ENCODE measurements around the gene MRPL18.
"Not testable (repeated sequence)": the region's sequence is repeated elsewhere in the genome, so short reads cannot be mapped to it uniquely, and the experiment has no call there.

Gene MRPL18

DNA sequence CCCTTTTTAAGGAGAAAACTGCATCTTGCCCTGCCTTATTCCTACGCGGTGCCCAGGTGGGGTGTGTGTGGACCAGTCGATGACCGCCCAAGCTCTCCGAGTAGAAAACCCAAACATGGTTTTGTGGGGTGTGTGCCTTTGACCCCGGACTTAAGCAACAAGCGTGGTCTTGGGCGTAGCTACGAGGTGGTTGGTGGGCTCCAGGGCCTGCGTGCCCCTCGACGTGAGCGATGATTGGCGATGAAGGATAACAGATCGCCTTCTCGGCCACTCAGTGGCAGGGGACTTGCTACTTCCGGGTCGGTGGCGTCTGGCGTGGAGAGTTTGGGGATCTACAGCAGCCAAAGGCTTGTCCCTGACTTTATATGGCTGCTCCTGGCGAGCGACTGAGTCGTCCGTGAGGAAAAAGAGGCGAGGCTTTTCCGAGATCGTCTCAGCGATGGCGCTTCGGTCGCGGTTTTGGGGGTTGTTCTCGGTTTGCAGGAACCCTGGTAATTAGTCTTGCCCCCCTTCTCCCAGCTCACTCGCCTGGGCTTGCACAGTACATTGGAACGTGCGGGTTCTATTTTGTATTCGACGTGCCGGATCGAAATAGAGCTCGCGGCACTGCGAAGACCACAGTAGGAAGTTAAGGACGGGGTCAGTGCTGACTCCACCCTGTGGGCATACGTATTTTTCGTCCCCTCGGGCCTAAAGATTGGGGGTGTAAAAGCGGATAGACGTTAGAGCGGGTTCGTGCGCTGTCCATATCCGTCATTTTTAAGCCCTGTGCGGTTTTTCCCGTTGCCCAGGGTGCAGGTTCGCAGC, at the start of gene MRPL18:
MRPL18 (plus strand) TSS at position 319 of the 807 bp plus-strand sequence; CDS start at position 440, 121 bp downstream.
- TF ChIP-seq POLR2A (IDR thresholded peaks at IDR 0.05; ENCODE audit: low read depth, low read length): no peak
- DNase-seq (ENCODE audit: insufficient read length, low spot score) (peak; percentile 70), FAIRE-seq (peak; percentile 73)

DNA sequence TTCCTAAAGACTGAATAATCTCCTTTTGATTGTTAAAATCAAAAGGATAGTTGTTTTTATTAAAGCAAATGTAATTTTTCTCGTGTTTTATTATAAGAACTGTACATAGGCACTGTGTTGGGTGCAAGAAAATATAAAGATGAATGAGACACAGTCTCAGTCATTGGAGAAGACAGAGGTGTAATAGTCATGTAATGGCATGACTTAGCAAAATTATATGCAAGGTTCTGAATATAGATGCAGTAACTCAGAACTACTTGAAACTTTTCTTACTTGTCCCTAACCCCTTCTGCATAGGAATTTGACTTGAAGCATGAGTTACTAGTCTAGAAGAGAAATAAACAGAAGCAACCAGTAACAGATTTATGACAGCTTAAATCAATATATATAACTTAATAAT, 48.1 kb upstream of the MRPL18 start:
- no peak for TF ChIP-seq POLR2A (IDR thresholded peaks at IDR 0.05; ENCODE audit: low read depth, low read length)
- FAIRE-seq: no peak
- DNase-seq (ENCODE audit: insufficient read length, low spot score): no peak

DNA sequence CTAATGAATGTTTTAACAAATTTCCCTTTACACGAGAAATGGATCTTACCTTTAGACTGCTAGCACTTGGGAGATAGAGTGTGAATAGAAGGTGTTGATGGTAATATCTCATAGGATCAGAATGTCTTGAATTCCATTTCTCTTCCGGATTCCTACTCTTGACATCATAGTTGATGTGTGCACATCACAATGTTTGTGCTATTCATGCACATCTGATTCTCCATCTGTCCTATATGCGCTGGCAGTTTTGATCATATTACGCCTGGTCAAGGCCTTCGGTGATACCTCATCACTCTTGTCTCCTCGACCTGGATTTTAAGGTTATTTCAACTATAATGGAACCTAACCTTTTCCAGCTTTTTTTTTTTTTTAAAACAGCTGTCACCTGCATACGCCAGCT, 45.2 kb upstream of the MRPL18 start:
- TF ChIP-seq POLR2A (IDR thresholded peaks at IDR 0.05; ENCODE audit: low read depth, low read length): no peak
- FAIRE-seq: no peak
- DNase-seq (ENCODE audit: insufficient read length, low spot score): no peak

DNA sequence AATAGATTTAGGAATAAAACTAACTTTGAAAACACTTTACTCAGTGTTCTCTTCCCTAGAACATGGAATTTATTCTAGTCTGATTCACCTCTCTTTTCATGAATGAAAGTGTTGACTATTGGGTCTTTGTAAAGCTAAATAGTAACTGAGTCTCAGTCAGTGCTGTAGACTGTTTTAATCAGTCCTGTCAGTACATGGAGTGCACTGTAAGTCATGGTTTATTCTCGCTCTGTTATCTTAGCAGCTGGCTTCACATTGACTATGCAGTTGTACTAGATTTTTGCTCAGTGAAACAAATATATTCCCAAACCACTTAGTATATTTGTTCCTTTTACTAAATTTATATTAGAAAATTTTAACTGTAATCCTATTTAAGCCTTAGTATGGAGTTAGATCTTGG, 43.5 kb upstream of the MRPL18 start:
- no peak for TF ChIP-seq POLR2A (IDR thresholded peaks at IDR 0.05; ENCODE audit: low read depth, low read length)
- DNase-seq (ENCODE audit: insufficient read length, low spot score) (no peak), FAIRE-seq (no peak)

DNA sequence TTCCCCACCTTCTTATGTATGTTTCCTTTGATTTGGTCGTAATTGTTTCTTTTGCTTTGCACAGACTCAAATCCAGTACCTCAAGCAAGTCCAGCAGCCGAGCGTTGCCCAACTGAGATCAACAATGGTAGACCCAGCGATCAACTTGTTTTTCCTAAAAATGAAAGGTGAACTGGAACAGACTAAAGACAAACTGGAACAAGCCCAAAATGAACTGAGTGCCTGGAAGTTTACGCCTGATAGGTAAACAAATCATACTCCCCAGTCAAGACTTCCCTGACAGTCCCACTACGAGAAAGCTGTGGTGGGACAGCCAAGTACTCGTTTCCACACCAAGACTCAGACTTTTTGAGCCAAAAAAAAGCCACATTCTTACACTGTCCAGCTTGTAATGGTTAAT, 42.1 kb upstream of the MRPL18 start:
- DNase-seq (ENCODE audit: insufficient read length, low spot score); FAIRE-seq: not testable (repeated sequence)

DNA sequence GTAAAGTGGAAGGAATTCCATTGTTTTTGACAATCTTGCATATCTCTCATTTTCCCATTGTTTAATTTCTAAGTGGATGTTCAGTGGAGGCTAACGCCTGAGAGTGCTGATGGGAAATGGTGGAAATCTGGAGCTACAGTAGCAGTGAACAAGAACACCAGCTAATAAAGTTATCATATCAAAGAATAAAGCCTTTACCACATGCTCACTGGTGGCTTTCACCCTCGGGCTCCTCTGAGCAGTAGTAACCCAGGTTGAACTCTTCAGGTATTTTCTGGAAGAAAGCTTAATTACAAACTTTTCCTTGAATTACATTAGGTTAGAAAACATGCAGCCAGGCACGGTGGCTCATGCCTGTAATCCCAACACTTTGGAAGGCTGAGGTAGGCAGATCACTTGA, 38.8 kb upstream of the MRPL18 start:
- FAIRE-seq (no peak), DNase-seq (ENCODE audit: insufficient read length, low spot score) (no peak)
- no peak for TF ChIP-seq POLR2A (IDR thresholded peaks at IDR 0.05; ENCODE audit: low read depth, low read length)

DNA sequence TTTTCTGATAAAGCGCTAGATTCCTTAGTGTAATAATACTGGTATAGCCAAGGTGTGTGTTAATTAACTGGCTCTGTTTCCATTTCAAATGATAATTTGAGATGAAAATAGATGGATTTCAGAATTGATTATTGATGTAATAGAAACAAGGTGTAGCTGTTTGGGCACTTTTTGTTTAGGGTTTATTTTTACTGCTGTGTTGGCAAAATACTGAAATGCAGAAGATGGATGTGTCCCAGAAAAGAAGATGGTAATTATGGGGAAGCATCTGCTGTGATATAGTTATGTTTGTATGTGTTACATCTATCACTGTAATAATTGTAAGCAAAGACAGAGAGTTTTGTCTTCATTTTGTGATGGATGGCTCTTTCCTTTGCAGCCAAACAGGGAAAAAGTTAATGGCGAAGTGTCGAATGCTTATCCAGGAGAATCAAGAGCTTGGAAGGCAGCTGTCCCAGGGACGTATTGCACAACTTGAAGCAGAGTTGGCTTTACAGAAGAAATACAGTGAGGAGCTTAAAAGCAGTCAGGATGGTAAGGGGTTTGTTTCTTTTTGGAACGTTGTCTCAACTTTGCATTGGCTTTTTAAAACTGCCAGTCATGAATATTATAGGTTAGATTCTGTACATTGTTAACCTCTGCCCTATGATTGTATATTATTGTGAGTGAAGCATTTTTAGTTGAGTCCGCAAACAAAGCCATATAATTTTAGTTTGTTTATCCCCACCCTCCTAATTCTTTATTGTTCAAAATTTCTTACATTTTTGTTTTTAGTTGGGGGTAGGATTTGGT, 37.0 kb upstream of the MRPL18 start:
- no peak for FAIRE-seq
- no peak for TF ChIP-seq POLR2A (IDR thresholded peaks at IDR 0.05; ENCODE audit: low read depth, low read length)
- no peak for DNase-seq (ENCODE audit: insufficient read length, low spot score)

DNA sequence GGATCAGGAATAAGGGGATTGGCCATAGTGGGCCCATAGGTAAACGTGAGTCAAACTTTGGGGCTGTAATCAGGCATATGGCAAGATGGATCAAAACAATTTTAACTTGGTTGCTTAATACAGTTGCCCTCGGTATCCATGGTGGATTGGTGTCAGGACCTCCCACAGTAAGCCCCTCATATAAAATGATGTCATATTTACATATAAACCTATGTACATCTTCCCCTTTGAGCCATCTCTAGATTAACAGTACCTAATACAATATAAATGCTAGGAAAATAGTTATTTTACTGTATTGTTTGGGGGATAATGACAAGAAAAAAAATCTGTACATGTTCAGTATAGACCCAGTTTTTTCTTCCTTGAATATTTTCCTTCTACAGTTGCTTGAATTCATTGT, 35.9 kb upstream of the MRPL18 start:
- DNase-seq (ENCODE audit: insufficient read length, low spot score): no peak
- TF ChIP-seq POLR2A (IDR thresholded peaks at IDR 0.05; ENCODE audit: low read depth, low read length): no peak
- FAIRE-seq: no peak

DNA sequence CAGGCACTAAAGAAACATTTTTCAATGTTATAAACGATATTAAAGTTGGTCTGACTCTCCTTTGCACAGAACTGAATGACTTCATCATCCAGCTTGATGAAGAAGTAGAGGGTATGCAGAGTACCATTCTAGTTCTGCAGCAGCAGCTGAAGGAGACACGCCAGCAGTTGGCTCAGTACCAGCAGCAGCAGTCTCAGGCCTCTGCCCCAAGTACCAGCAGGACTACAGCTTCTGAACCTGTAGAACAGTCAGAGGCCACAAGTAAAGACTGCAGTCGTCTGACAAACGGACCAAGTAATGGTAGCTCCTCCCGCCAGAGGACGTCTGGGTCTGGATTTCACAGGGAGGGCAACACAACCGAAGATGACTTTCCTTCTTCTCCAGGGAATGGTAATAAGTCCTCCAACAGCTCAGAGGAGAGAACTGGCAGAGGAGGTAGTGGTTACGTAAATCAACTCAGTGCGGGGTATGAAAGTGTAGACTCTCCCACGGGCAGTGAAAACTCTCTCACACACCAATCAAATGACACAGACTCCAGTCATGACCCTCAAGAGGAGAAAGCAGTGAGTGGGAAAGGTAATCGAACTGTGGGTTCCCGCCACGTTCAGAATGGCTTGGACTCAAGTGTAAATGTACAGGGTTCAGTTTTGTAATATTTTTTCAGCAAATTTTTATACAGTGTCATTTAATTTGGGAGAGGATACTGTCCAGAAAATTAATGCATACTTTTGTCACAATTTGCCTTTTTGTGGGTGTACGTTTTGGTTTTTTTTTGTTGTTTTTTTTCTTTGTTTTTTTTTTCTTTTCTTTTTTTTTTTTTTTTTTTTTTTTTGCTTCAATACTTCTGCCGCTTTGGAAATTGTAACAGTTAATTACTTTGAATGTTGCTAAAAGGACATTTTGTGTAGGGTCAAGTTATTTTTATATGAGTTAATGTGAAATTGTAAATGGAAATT, 35.0 kb upstream of the MRPL18 start:
- FAIRE-seq: no peak
- no peak for TF ChIP-seq POLR2A (IDR thresholded peaks at IDR 0.05; ENCODE audit: low read depth, low read length)
- no peak for DNase-seq (ENCODE audit: insufficient read length, low spot score)

DNA sequence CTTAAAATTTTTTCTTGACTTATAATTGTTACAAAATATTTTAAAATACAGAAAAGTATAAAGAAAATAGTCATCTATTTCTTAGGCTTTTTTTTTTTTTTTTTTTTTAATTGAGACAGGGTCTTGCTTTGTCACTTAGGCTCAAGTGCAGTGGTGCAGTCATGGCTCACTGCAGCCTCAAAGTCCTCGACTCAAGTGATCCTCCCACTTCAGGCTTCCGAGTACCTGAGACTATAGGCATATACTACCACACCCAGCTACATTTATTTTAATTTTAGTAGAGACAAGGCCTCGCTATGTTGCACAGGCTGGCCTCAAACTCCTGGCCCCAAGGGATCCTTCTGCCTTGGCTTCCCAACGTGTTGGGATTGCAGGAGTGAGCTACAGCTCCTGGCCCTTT, 33.8 kb upstream of the MRPL18 start:
- no peak for TF ChIP-seq POLR2A (IDR thresholded peaks at IDR 0.05; ENCODE audit: low read depth, low read length)
- FAIRE-seq: no peak
- no peak for DNase-seq (ENCODE audit: insufficient read length, low spot score)

DNA sequence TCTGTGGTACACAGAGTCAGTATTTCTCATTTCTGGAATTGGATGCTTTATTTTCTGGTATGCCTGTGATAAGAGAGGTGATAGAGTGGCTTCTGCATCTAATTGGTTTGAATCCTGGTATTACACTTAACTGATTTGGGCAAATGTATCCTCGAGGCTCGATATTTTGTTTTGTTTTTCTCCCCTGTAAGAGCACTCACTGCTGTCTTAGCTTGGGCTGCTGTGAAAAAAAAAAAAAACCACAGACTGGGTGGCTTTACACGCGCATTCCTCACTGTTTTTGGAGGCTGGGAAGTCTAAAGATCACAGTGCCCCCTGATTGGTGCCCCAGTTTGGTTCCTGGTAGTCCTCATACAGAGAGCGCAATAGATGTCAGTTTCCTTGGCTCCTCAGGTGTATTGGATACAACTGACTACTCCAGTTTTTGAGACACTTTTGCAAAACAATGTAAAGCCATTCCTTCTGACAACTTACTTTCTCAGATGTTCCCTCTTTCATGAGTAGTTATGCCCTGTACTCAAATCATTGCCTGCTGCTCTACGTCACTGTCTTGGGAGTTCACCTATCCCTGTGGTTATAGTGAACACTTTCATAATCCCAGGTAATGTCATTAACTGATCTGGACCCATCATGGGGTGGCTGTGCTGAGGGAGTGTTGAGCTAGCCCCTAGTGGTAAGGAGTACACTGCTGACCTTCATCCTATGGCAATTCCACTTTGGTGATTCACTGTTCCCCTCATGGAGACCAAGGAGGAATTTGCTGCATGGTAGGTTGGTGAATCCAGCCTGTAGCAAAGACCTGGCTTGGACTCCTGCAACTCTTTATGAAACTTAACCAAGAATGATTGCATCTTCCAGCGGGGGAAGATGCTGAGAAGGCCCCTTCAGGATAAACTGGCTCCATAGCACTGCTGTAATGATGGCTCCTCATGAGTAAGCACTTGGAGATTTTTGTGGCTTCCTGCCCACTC, 32.0 kb upstream of the MRPL18 start:
- no peak for FAIRE-seq
- DNase-seq (ENCODE audit: insufficient read length, low spot score): peak; percentile 29
- TF ChIP-seq POLR2A (IDR thresholded peaks at IDR 0.05; ENCODE audit: low read depth, low read length): no peak

DNA sequence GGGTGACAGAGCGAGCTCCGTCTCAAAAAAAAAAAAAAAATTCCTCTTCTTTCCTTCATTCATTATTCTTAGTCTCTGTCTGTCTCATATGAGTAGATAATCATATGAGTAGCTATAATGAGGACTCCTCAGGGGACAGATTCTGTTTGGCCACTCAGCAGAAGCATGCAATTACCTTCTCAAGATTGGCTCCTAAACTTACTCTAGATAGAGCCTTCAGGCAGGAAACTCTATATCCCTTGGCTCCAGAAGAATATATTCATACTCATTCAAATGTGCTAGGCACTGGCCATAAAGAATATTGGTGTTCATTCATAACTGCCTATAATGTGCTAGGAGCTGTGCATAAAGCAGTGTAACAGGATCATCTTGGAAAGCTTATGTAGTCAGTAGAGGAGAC, 30.6 kb upstream of the MRPL18 start:
- no peak for TF ChIP-seq POLR2A (IDR thresholded peaks at IDR 0.05; ENCODE audit: low read depth, low read length)
- no peak for DNase-seq (ENCODE audit: insufficient read length, low spot score)
- FAIRE-seq: no peak

DNA sequence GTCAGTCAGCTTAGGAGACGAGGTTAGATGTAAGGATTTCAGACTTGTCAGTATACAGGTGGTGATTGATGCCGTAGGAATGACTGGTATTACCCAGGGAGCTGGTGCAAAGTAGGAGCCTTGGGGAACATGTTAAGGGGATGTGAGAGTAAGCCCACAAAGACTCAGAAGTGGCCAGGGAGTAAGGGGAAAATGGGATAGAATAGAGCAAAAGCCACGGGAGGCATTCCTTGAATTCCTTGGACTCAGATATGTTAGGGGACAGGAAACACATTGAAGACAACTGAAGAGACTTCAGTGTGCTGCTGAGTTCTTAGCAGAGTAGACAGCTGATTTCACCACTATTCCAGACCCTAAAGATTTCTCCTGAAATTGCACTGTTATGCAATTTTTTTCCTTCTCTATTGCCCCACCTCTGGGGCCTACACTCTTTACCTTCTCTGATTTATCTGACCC, 29.6 kb upstream of the MRPL18 start:
- DNase-seq (ENCODE audit: insufficient read length, low spot score) (peak; percentile 19), FAIRE-seq (no peak)
- no peak for TF ChIP-seq POLR2A (IDR thresholded peaks at IDR 0.05; ENCODE audit: low read depth, low read length)
